C4-2B (cell line): ENCODE data around the gene LMO7.

Source experiments
- ZFX ChIP-seq: fragments of 450-650 bp; IDR thresholded peaks from 2 replicates; pipeline ENCODE4 v1.6.1; 2017
- TF ChIP-seq, protein P1 (sequence below): fragments of 450-650 bp; conservative IDR thresholded peaks from 2 replicates; pipeline ENCODE4 v1.5.1; 2017; ENCODE audit warnings: mild to moderate bottlenecking

- TF ChIP-seq, protein P1, sequence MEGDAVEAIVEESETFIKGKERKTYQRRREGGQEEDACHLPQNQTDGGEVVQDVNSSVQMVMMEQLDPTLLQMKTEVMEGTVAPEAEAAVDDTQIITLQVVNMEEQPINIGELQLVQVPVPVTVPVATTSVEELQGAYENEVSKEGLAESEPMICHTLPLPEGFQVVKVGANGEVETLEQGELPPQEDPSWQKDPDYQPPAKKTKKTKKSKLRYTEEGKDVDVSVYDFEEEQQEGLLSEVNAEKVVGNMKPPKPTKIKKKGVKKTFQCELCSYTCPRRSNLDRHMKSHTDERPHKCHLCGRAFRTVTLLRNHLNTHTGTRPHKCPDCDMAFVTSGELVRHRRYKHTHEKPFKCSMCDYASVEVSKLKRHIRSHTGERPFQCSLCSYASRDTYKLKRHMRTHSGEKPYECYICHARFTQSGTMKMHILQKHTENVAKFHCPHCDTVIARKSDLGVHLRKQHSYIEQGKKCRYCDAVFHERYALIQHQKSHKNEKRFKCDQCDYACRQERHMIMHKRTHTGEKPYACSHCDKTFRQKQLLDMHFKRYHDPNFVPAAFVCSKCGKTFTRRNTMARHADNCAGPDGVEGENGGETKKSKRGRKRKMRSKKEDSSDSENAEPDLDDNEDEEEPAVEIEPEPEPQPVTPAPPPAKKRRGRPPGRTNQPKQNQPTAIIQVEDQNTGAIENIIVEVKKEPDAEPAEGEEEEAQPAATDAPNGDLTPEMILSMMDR = no peak
- TF ChIP-seq ZFX = no peak
Observed at GRCh38 chr13:75826391-75826790, 190.3 kb downstream of the LMO7 start.
